SK-N-SH treated with all-trans-retinoic acid at 6 μM for 48 hours (cell line): ENCODE results near the gene GNG13.

Source experiments
- ATAC-seq: fragments of 200-7000 bp; cut with Tn5 transposase; 3 replicates; pipeline ENCODE4 v1.9.1; 2020; ENCODE audit warnings: mild to moderate bottlenecking, moderate library complexity
- ARNTL ChIP-seq: fragments of 450-650 bp; formaldehyde crosslinking; IDR thresholded peaks from 2 replicates; pipeline ENCODE4 v1.5.0; 2020; ENCODE audit warnings: low read depth, mild to moderate bottlenecking, moderate library complexity, borderline replicate concordance
- BACH2 ChIP-seq: fragments of 250-450 bp; sonication (Bioruptor Pico); IDR thresholded peaks from 2 replicates; pipeline ENCODE4 v1.9.0; 2021; ENCODE audit warnings: mild to moderate bottlenecking, borderline replicate concordance
- CSDC2 ChIP-seq: fragments of 250-450 bp; sonication (Bioruptor Pico); IDR thresholded peaks from 2 replicates; pipeline ENCODE4 v1.5.0; 2020; ENCODE audit warnings: mild to moderate bottlenecking, moderate library complexity
- CSRNP3 ChIP-seq: fragments of 250-450 bp; sonication (Bioruptor Pico); IDR thresholded peaks from 2 replicates; pipeline ENCODE4 v1.5.1; 2021; ENCODE audit warnings: mild to moderate bottlenecking, moderate library complexity
- ESRRG ChIP-seq: fragments of 250-450 bp; sonication (Bioruptor Pico); IDR thresholded peaks from 2 replicates; pipeline ENCODE4 v1.6.1; 2021; ENCODE audit warnings: mild to moderate bottlenecking
- GLIS3 ChIP-seq: fragments of 250-450 bp; sonication (Bioruptor Pico); IDR thresholded peaks from 2 replicates; pipeline ENCODE4 v1.5.0; 2020; ENCODE audit warnings: mild to moderate bottlenecking, moderate library complexity
- OSR1 ChIP-seq: fragments of 250-450 bp; sonication (Bioruptor Pico); IDR thresholded peaks from 2 replicates; pipeline ENCODE4 v1.8.0; 2022; ENCODE audit warnings: moderate library complexity, mild to moderate bottlenecking, inconsistent platforms
- PATZ1 ChIP-seq: fragments of 250-450 bp; sonication (Bioruptor Pico); IDR thresholded peaks from 2 replicates; pipeline ENCODE4 v1.8.0; 2020; ENCODE audit warnings: mild to moderate bottlenecking, moderate library complexity, borderline replicate concordance
- POU6F1 ChIP-seq: fragments of 250-450 bp; sonication (Bioruptor Pico); IDR thresholded peaks from 2 replicates; pipeline ENCODE4 v1.8.0; 2021; ENCODE audit warnings: low read depth, mild to moderate bottlenecking, moderate library complexity, borderline replicate concordance
- PPARA ChIP-seq: fragments of 250-450 bp; sonication (Bioruptor Pico); IDR thresholded peaks from 2 replicates; pipeline ENCODE4 v1.5.0; 2020; ENCODE audit warnings: mild to moderate bottlenecking, borderline replicate concordance
- RARB ChIP-seq: fragments of 250-450 bp; sonication (Bioruptor Pico); IDR thresholded peaks from 2 replicates; pipeline ENCODE4 v1.8.0; 2021; ENCODE audit warnings: mild to moderate bottlenecking, moderate library complexity
- SNAI2 ChIP-seq: fragments of 250-450 bp; sonication (Bioruptor Pico); IDR thresholded peaks from 2 replicates; pipeline ENCODE4 v1.5.0; 2020; ENCODE audit warnings: mild to moderate bottlenecking, moderate library complexity
- TCF4 ChIP-seq: fragments of 250-450 bp; sonication (Bioruptor Pico); IDR thresholded peaks from 2 replicates; pipeline ENCODE4 v1.8.0; 2021; ENCODE audit warnings: mild to moderate bottlenecking, moderate library complexity, borderline replicate concordance
- TOX ChIP-seq: fragments of 250-450 bp; sonication (Bioruptor Pico); IDR thresholded peaks from 2 replicates; pipeline ENCODE4 v1.8.0; 2021; ENCODE audit warnings: mild to moderate bottlenecking, moderate library complexity, borderline replicate concordance
- TSHZ2 ChIP-seq: fragments of 250-450 bp; sonication (Bioruptor Pico); IDR thresholded peaks from 2 replicates; pipeline ENCODE4 v1.5.0; 2020; ENCODE audit warnings: mild to moderate bottlenecking, moderate library complexity
- ZC3H10 ChIP-seq: fragments of 250-450 bp; sonication (Bioruptor Pico); IDR thresholded peaks from 2 replicates; pipeline ENCODE4 v1.5.1; 2021; ENCODE audit warnings: mild to moderate bottlenecking, moderate library complexity
- ZFP3 ChIP-seq: fragments of 250-450 bp; sonication (Bioruptor Pico); IDR thresholded peaks from 2 replicates; pipeline ENCODE4 v1.5.0; 2020; ENCODE audit warnings: mild to moderate bottlenecking, moderate library complexity
- ZFP30 ChIP-seq: fragments of 450-650 bp; formaldehyde crosslinking; IDR thresholded peaks from 2 replicates; pipeline ENCODE4 v1.5.0; 2022; ENCODE audit warnings: mild to moderate bottlenecking, moderate library complexity
- ZNF565 ChIP-seq: fragments of 450-650 bp; formaldehyde crosslinking; conservative IDR thresholded peaks from 2 replicates; pipeline ENCODE4 v1.5.0; 2020; ENCODE audit warnings: low read depth, mild to moderate bottlenecking, moderate library complexity
- ZNF70 ChIP-seq: fragments of 450-650 bp; formaldehyde crosslinking; IDR thresholded peaks from 2 replicates; pipeline ENCODE4 v1.5.0; 2020; ENCODE audit warnings: mild to moderate bottlenecking, moderate library complexity
- ZNF8 ChIP-seq: fragments of 450-650 bp; formaldehyde crosslinking; IDR thresholded peaks from 2 replicates; pipeline ENCODE4 v1.5.0; 2020; ENCODE audit warnings: mild to moderate bottlenecking, moderate library complexity

The GNG13 gene

GRCh38 chr16:778909-779527 is 21.5 kb downstream of the GNG13 start:
- TF ChIP-seq TCF4 (CRISPR knock-in tag) (no peak), ZNF70 (CRISPR knock-in tag) (no peak), RARB (no peak), CSDC2 (no peak), SNAI2 (CRISPR knock-in tag) (no peak), GLIS3 (CRISPR knock-in tag) (no peak), POU6F1 (CRISPR knock-in tag) (no peak), ESRRG (CRISPR knock-in tag) (no peak), ZFP3 (no peak), CSRNP3 (CRISPR knock-in tag) (no peak), BACH2 (no peak), ZC3H10 (CRISPR knock-in tag) (no peak), PPARA (CRISPR knock-in tag) (no peak), ZNF8 (no peak), ZNF565 (CRISPR knock-in tag) (no peak), TOX (CRISPR knock-in tag) (no peak)
- TF ChIP-seq, all 23 proteins: peak for 0
- ATAC-seq = no peak

GRCh38 chr16:778447-778846 is 22.1 kb downstream of the GNG13 start:
- no peak for ATAC-seq
- no peak for TF ChIP-seq CSDC2
- TF ChIP-seq SNAI2 (CRISPR knock-in tag) = no peak
- TF ChIP-seq TCF4 (CRISPR knock-in tag) = no peak
- TF ChIP-seq CSRNP3 (CRISPR knock-in tag) = no peak
- TF ChIP-seq PATZ1 (CRISPR knock-in tag) = no peak
- no peak for TF ChIP-seq ZNF8
- no peak for TF ChIP-seq ESRRG (CRISPR knock-in tag)
- no peak for TF ChIP-seq GLIS3 (CRISPR knock-in tag)
- TF ChIP-seq OSR1 (CRISPR knock-in tag) = no peak
- no peak for TF ChIP-seq ARNTL
- no peak for TF ChIP-seq TSHZ2 (CRISPR knock-in tag)
- TF ChIP-seq, all 23 proteins: peak for 0

GRCh38 chr16:777826-778225 is 22.7 kb downstream of the GNG13 start:
- ATAC-seq = peak; percentile 4; the same call in 1 of the 3 replicates

More at GRCh38 chr16:777826-778225, 22.7 kb downstream of the GNG13 start:
- no peak for TF ChIP-seq TCF4 (CRISPR knock-in tag)
- TF ChIP-seq RARB = no peak
- no peak for TF ChIP-seq CSRNP3 (CRISPR knock-in tag)
- no peak for TF ChIP-seq ESRRG (CRISPR knock-in tag)
- TF ChIP-seq POU6F1 (CRISPR knock-in tag) = no peak
- TF ChIP-seq ZNF70 (CRISPR knock-in tag) = no peak
- TF ChIP-seq PATZ1 (CRISPR knock-in tag) = no peak
- no peak for TF ChIP-seq ZFP30
- TF ChIP-seq ARNTL = no peak
- TF ChIP-seq SNAI2 (CRISPR knock-in tag) = no peak
